GM23338 (cell line): ENCODE measurements around the gene NRBP1. TPM values are rescaled to one million over a fixed set of nuclear protein-coding genes. Genes with fewer than 3 reads are reported as not detected.

Source experiments
- ATAC-seq: fragments of 200-7000 bp; cut with Tn5 transposase; 3 replicates; pipeline ENCODE4 v1.9.1; 2020
- DNase-seq: peaks from one replicate; pipeline ENCODE4 v3.0.0-alpha.2; 2015; ENCODE audit warnings: low spot score
- H2AFZ ChIP-seq: fragments of 200-600 bp; sonication (generic); 2 replicates; pipeline ENCODE4 v1.8.0; 2016; ENCODE audit warnings: antibody characterized with exemption, mild to moderate bottlenecking, moderate library complexity
- H3F3A ChIP-seq: fragments of 200-600 bp; sonication (generic); replicated peaks from 2 replicates; pipeline ENCODE4 v1.8.0; 2017; ENCODE audit warnings: antibody characterized with exemption, mixed run types, low read depth
- H3K27ac ChIP-seq: fragments of 200-600 bp; sonication (generic); 2 replicates; pipeline ENCODE4 v1.6.1; 2016; ENCODE audit warnings: low read depth
- H3K27me3 ChIP-seq: fragments of 200-600 bp; sonication (generic); 2 replicates; pipeline ENCODE4 v1.8.0; 2016; ENCODE audit warnings: mild to moderate bottlenecking, mixed run types, moderate library complexity; ENCODE audit not compliant: insufficient read depth
- H3K36me3 ChIP-seq: fragments of 200-600 bp; sonication (generic); 2 replicates; pipeline ENCODE4 v1.8.0; 2016; ENCODE audit warnings: mild to moderate bottlenecking; ENCODE audit not compliant: insufficient read depth
- H3K4me1 ChIP-seq: fragments of 200-600 bp; sonication (generic); 2 replicates; pipeline ENCODE4 v1.8.0; 2016; ENCODE audit warnings: mild to moderate bottlenecking, moderate library complexity; ENCODE audit not compliant: insufficient read depth
- H3K4me2 ChIP-seq: fragments of 200-600 bp; sonication (generic); 2 replicates; pipeline ENCODE4 v1.7.1; 2017; ENCODE audit warnings: mixed run types
- H3K4me3 ChIP-seq: fragments of 200-600 bp; sonication (generic); 2 replicates; pipeline ENCODE4 v1.6.1; 2016; ENCODE audit warnings: mixed run types
- H3K79me2 ChIP-seq: fragments of 200-600 bp; sonication (generic); replicated peaks from 2 replicates; pipeline ENCODE4 v1.8.0; 2017; ENCODE audit warnings: mild to moderate bottlenecking; ENCODE audit not compliant: insufficient read depth
- H3K9me2 ChIP-seq: fragments of 200-600 bp; sonication (generic); 2 replicates; pipeline ENCODE4 v1.8.0; 2017; ENCODE audit not compliant: insufficient read depth
- H4K20me1 ChIP-seq: fragments of 200-600 bp; sonication (generic); replicated peaks from 2 replicates; pipeline ENCODE4 v1.8.0; 2017; ENCODE audit warnings: mild to moderate bottlenecking; ENCODE audit not compliant: insufficient read depth
- H3K27ac Mint-ChIP-seq: 2 replicates; pipeline ENCODE4 v1.8.0; 2020; ENCODE audit warnings: inconsistent platforms, mild to moderate bottlenecking, moderate library complexity, mixed read lengths
- H3K27me3 Mint-ChIP-seq: 3 replicates; pipeline ENCODE4 v1.8.0; 2022; ENCODE audit warnings: low read depth, mild to moderate bottlenecking, moderate library complexity, mixed read lengths, inconsistent platforms; ENCODE audit not compliant: insufficient read depth, poor library complexity
- H3K36me3 Mint-ChIP-seq: 3 replicates; pipeline ENCODE4 v1.8.0; 2021; ENCODE audit warnings: low read depth, mild to moderate bottlenecking, inconsistent platforms, moderate library complexity, mixed read lengths
- H3K4me1 Mint-ChIP-seq: 3 replicates; pipeline ENCODE4 v1.8.0; 2020; ENCODE audit warnings: mild to moderate bottlenecking, inconsistent platforms, mixed read lengths
- H3K4me3 Mint-ChIP-seq: 3 replicates; pipeline ENCODE4 v1.8.0; 2021; ENCODE audit warnings: moderate library complexity, mild to moderate bottlenecking, inconsistent platforms, mixed read lengths
- H3K9me3 Mint-ChIP-seq: 3 replicates; pipeline ENCODE4 v1.8.0; 2020; ENCODE audit warnings: moderate library complexity, mild to moderate bottlenecking, inconsistent platforms, mixed read lengths
- CREB1 ChIP-seq: fragments of 250-450 bp; sonication (Bioruptor Pico); IDR thresholded peaks from 2 replicates; pipeline ENCODE4 v1.5.0; 2020; ENCODE audit warnings: low read depth, mild to moderate bottlenecking, moderate library complexity
- CTCF ChIP-seq, 2 experiments: fragments of 200-600 bp in 1 of 2; sonication (generic) in 1 of 2; conservative IDR thresholded peaks; 2 replicates each; pipeline versions ENCODE4 v1.5.1 to v1.6.1; 2016 to 2017; ENCODE audit warnings: antibody characterized with exemption in 2 of 2, low read depth in 2 of 2, mild to moderate bottlenecking in 2 of 2, moderate library complexity in 1 of 2
- EZH2 ChIP-seq: fragments of 200-600 bp; sonication (generic); IDR thresholded peaks from one replicate; pipeline ENCODE4 v1.8.0; 2017; ENCODE audit warnings: antibody characterized with exemption, mild to moderate bottlenecking, low read depth; ENCODE audit not compliant: unreplicated experiment
- EZH2phosphoT487 ChIP-seq: fragments of 200-600 bp; sonication (generic); IDR thresholded peaks from one replicate; pipeline ENCODE4 v1.8.1; 2018; ENCODE audit warnings: antibody characterized with exemption; ENCODE audit not compliant: unreplicated experiment
- JUNB ChIP-seq: IDR thresholded peaks from one replicate; pipeline ENCODE4 v1.6.1; 2016; ENCODE audit warnings: antibody characterized with exemption; ENCODE audit not compliant: unreplicated experiment
- NANOG ChIP-seq: IDR thresholded peaks from 2 replicates; pipeline ENCODE4 v1.6.1; 2016; ENCODE audit warnings: antibody characterized with exemption, borderline replicate concordance
- POLR2AphosphoS5 ChIP-seq: IDR thresholded peaks from 2 replicates; pipeline ENCODE4 v1.6.1; 2016; ENCODE audit warnings: antibody characterized with exemption, low read depth
- REST ChIP-seq: IDR thresholded peaks from one replicate; pipeline ENCODE4 v1.6.1; 2018; ENCODE audit warnings: antibody characterized with exemption; ENCODE audit not compliant: unreplicated experiment
- STAT1 ChIP-seq: IDR thresholded peaks from one replicate; pipeline ENCODE4 v1.6.1; 2016; ENCODE audit warnings: antibody characterized with exemption; ENCODE audit not compliant: unreplicated experiment
- ZNF114 ChIP-seq: fragments of 250-450 bp; sonication (Bioruptor Pico); IDR thresholded peaks from 2 replicates; pipeline ENCODE4 v1.5.0; 2020; ENCODE audit warnings: mild to moderate bottlenecking, moderate library complexity
- ZNF331 ChIP-seq: fragments of 250-450 bp; sonication (Bioruptor Pico); IDR thresholded peaks from 2 replicates; pipeline ENCODE4 v1.5.0; 2020; ENCODE audit warnings: low read depth, mild to moderate bottlenecking, moderate library complexity
- polyA plus RNA-seq: library from polyadenylated mRNA; unstranded; fragments of >200 nt; fragmentation: Nextera tagmentation; extraction: Ambion mirVana; gene quantifications from 2 replicates; pipeline ENCODE4 v1.2.1, GENCODE V29; 2016
- total RNA-seq: library from RNA; depleted of rRNA; stranded (reverse); fragments of >200 nt; shearing (Covaris generic); gene quantifications from 2 replicates; pipeline ENCODE4 v1.2.3, GENCODE V29; 2014

NRBP1 gene
- total and polyA plus RNA-seq, 2 experiments from 2014 or later, result 75.0 to 128 TPM

- TF ChIP-seq REST (no peak), POLR2AphosphoS5 (no peak), STAT1 (no peak), EZH2 (no peak), ZNF114 (CRISPR knock-in tag) (no peak), CTCF (conservative IDR thresholded peaks at IDR 0.05; ENCODE audit: low read depth in 2 of 2) (no peak), CREB1 (CRISPR knock-in tag) (no peak), EZH2phosphoT487 (no peak), NANOG (no peak), ZNF331 (no peak), JUNB (no peak)
Observed at GRCh38 chr2:27428978-27429541, 629 bp downstream of the NRBP1 start (continued).

- Histone ChIP-seq H2AFZ (no peak overlapping the region), H3K36me3 (peaks cover 21% of the 10 kb centered on the region), H3K79me2 (peaks cover 39% of the 10 kb centered on the region), H3K9me2 (no peaks in the 10 kb centered on the region), H3K4me2 (no peak overlapping the region), H3K27ac (no peak overlapping the region), H3K4me1 (peaks cover 9% of the 10 kb centered on the region), H3K4me3 (no peak overlapping the region), H4K20me1 (peaks cover 24% of the 10 kb centered on the region), H3K27me3 (no peaks in the 10 kb centered on the region), H3F3A (0 out of 2 replicates have a peak, but pooled peaks cover 11% of the 10 kb centered on the region)
- no peak for ATAC-seq
- Mint-ChIP-seq H3K4me1 (peaks cover 23% of the 10 kb centered on the region), H3K36me3 (peaks cover 34% of the 10 kb centered on the region), H3K27me3 (peaks cover 2% of the 10 kb centered on the region), H3K4me3 (no peak overlapping the region), H3K27ac (no peak overlapping the region), H3K9me3 (no peaks in the 10 kb centered on the region)
- DNase-seq, result no peak
- TF ChIP-seq NANOG, result no peak
- TF ChIP-seq CTCF (conservative IDR thresholded peaks at IDR 0.05; ENCODE audit: low read depth in 2 of 2), result no peak
- TF ChIP-seq CREB1 (CRISPR knock-in tag), result no peak
- TF ChIP-seq STAT1, result no peak
- no peak for TF ChIP-seq EZH2phosphoT487
Observed at GRCh38 chr2:27431395-27431794, 3.0 kb downstream of the NRBP1 start.
